OCI-LY3 (cell line): ENCODE results near the gene RAPGEF1.

Source experiments
- H2AFZ ChIP-seq: fragments of 200-600, 300-600 bp; shearing (Covaris generic); 2 replicates; pipeline ENCODE4 v1.6.0; 2014; ENCODE audit warnings: antibody characterized with exemption, low read depth, low read length
- H3K27ac ChIP-seq: fragments of 200-600, 300-600 bp; sonication (generic); 2 replicates; pipeline ENCODE4 v1.5.1; 2014; ENCODE audit warnings: mild to moderate bottlenecking, low read length, moderate library complexity, mixed read lengths
- H3K27me3 ChIP-seq: fragments of 200-600, 300-600 bp; sonication (generic); 2 replicates; pipeline ENCODE4 v1.6.1; 2014; ENCODE audit warnings: low read depth, low read length, mixed read lengths
- H3K36me3 ChIP-seq: fragments of 200-600, 300-600 bp; sonication (generic); replicated peaks from 2 replicates; pipeline ENCODE3; 2014; ENCODE audit warnings: low read depth, low read length, mixed read lengths
- H3K4me1 ChIP-seq: fragments of 300-600, 200-600 bp; sonication (generic); 2 replicates; pipeline ENCODE4 v1.6.1; 2014; ENCODE audit warnings: low read length, mixed read lengths
- H3K4me2 ChIP-seq: fragments of 200-600, 300-600 bp; sonication (generic); 2 replicates; pipeline ENCODE4 v1.6.1; 2014; ENCODE audit warnings: low read length, mixed read lengths
- H3K4me3 ChIP-seq: fragments of 300-600, 200-600 bp; sonication (generic); 2 replicates; pipeline ENCODE4 v1.5.1; 2014; ENCODE audit warnings: antibody characterized with exemption, mild to moderate bottlenecking, low read length, moderate library complexity
- H3K79me2 ChIP-seq: fragments of 300-600, 200-600 bp; shearing (Covaris generic); 2 replicates; pipeline ENCODE4 v1.6.1; 2014; ENCODE audit warnings: mild to moderate bottlenecking, low read length, mixed read lengths
- H3K9ac ChIP-seq: fragments of 300-600, 200-600 bp; shearing (Covaris generic); 2 replicates; pipeline ENCODE4 v1.6.0; 2014; ENCODE audit warnings: mild to moderate bottlenecking, low read length, moderate library complexity
- H3K9me3 ChIP-seq: fragments of 200-600, 300-600 bp; shearing (Covaris generic); 2 replicates; pipeline ENCODE4 v1.6.1; 2014; ENCODE audit warnings: low read length, mixed read lengths; ENCODE audit not compliant: insufficient read depth
- H4K20me1 ChIP-seq: fragments of 200-600, 300-600 bp; sonication (generic); 2 replicates; pipeline ENCODE4 v1.6.1; 2016; ENCODE audit warnings: low read length, mixed read lengths; ENCODE audit not compliant: insufficient read depth
- CTCF ChIP-seq: fragments of 200-600, 300-600 bp; sonication (generic); IDR thresholded peaks from 2 replicates; pipeline ENCODE4 v1.5.1; 2014; ENCODE audit warnings: antibody characterized with exemption, low read length, low read depth
- EZH2phosphoT487 ChIP-seq: fragments of 200-600 bp; shearing (Covaris generic); IDR thresholded peaks from 2 replicates; pipeline ENCODE4 v1.6.1; 2018; ENCODE audit warnings: antibody characterized with exemption, mixed run types, low read depth

RAPGEF1 gene

GRCh38 chr9:131596430-131596743, 143.5 kb downstream of the RAPGEF1 start:
- no peaks in the 10 kb centered on the region for H3K27me3 ChIP-seq
- no peaks in the 10 kb centered on the region for H3K4me1 ChIP-seq
- H2AFZ ChIP-seq = no peak overlapping the region
- H4K20me1 ChIP-seq = no peaks in the 10 kb centered on the region; the same call in 1 of the 2 replicates
- H3K27ac ChIP-seq = no peak overlapping the region
- H3K4me3 ChIP-seq = no peak overlapping the region
- TF ChIP-seq EZH2phosphoT487 = no peak
- no peak for TF ChIP-seq CTCF
- H3K9me3 ChIP-seq = no peaks in the 10 kb centered on the region
- peaks cover 84% of the 10 kb centered on the region for H3K36me3 ChIP-seq
- no peak overlapping the region for H3K9ac ChIP-seq
- no peaks in the 10 kb centered on the region; the same call in 1 of the 2 replicates for H3K79me2 ChIP-seq
- H3K4me2 ChIP-seq = no peak overlapping the region

- Histone ChIP-seq H3K27me3 (no peaks in the 10 kb centered on the region), H3K4me2 (no peak overlapping the region), H3K4me1 (no peaks in the 10 kb centered on the region), H2AFZ (no peak overlapping the region), H3K36me3 (peaks cover 85% of the 10 kb centered on the region), H3K27ac (no peak overlapping the region), H3K79me2 (no peaks in the 10 kb centered on the region; the same call in 1 of the 2 replicates), H3K9ac (no peak overlapping the region), H4K20me1 (no peaks in the 10 kb centered on the region; the same call in 1 of the 2 replicates), H3K4me3 (no peak overlapping the region), H3K9me3 (no peaks in the 10 kb centered on the region)
- TF ChIP-seq EZH2phosphoT487 (no peak), CTCF (no peak)
Measured at GRCh38 chr9:131595696-131596429, 144.0 kb downstream of the RAPGEF1 start.

- no peak overlapping the region for H3K27ac ChIP-seq
- H3K36me3 ChIP-seq = peaks cover 87% of the 10 kb centered on the region
Measured at GRCh38 chr9:131594906-131595665, 144.8 kb downstream of the RAPGEF1 start.

More at GRCh38 chr9:131594906-131595665, 144.8 kb downstream of the RAPGEF1 start:
- TF ChIP-seq EZH2phosphoT487 (no peak), CTCF (no peak)
- H4K20me1 ChIP-seq = no peaks in the 10 kb centered on the region; the same call in 1 of the 2 replicates
- H3K4me1 ChIP-seq = no peaks in the 10 kb centered on the region
- no peak overlapping the region for H3K9ac ChIP-seq
- no peak overlapping the region for H3K4me3 ChIP-seq
- H2AFZ ChIP-seq = no peak overlapping the region
- H3K79me2 ChIP-seq = no peaks in the 10 kb centered on the region; the same call in 1 of the 2 replicates
- no peak overlapping the region for H3K4me2 ChIP-seq
- H3K9me3 ChIP-seq = no peaks in the 10 kb centered on the region
- no peaks in the 10 kb centered on the region for H3K27me3 ChIP-seq
